ENCODE results near the gene CCDC200.

Gene CCDC200

DNA sequence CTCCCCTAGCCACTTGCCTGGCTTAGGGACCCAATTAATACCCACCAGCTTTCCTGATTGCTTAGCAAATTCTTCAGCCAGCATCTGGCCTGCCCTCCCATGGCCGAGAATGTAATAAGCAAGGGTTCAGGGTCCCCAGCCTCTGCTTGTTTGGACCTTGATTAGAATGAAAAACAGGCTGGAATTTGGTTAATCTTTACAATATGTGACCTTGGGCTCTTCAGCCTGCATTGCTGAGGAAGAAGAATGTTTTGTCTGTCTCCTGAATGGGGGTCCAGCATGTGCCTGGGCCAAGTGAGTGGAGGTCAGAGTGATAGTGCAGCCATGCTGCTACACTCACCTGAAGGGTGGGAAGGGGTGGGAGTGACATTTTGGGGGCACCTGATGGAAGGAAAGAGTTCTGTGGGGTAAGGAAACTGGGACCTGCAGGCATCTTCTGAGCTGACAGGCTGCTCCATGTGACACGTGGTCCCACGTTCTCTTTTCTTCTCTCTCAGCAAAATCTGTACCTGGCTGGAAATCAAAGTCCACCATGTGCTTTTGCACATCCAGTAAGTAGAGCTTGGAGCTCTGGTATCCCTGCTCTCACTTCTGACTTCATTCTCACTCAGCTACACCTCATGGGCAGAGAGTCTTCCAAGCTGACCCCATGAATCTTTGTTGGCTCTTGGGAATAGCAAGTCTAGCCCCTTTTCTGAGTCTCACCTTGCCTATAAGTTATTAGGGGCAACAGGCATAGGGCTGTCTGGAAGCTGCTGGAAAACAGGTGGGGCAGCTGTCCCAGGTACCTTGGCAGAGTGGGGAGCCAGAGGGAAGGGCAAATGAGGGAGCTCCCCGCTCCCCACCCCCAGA, 11.4 kb downstream of the CCDC200 start:
- TF ChIP-seq FOXM1 (IDR thresholded peaks at IDR 0.05; ENCODE audit: borderline replicate concordance): no peak
- no peak for TF ChIP-seq BHLHE40 (IDR thresholded peaks at IDR 0.05; ENCODE audit: borderline replicate concordance)
- TF ChIP-seq ZNF384 (IDR thresholded peaks at IDR 0.05): no peak
- TF ChIP-seq L3MBTL2 (conservative IDR thresholded peaks at IDR 0.05): no peak
- no peak for TF ChIP-seq HDGF (IDR thresholded peaks at IDR 0.05; ENCODE audit: borderline replicate concordance)
- no peak for TF ChIP-seq LEF1 (IDR thresholded peaks at IDR 0.05; ENCODE audit: borderline replicate concordance)
- no peak for TF ChIP-seq ELF4 (IDR thresholded peaks at IDR 0.05)
- no peak for TF ChIP-seq SP1 (IDR thresholded peaks at IDR 0.05)
- DNase-seq (ENCODE audit: extremely low spot score): no peak
- CTCF ChIA-PET: interaction anchor here (0.6 kb wide), 1 partner anchor 92 kb away, joined by 4 read pairs; no protein-coding TSS in a partner anchor
- POLR2A ChIA-PET: interaction anchor here (0.9 to 6.4 kb wide), 3 partner anchors 99 to 219 kb away, joined by 4 to 47 read pairs (median 8); partner anchors contain the start of gene RPL27

GRCh38 chr17:43216369-43216761, 12.1 kb downstream of the CCDC200 start:
- ChIA-PET POLR2A (interaction anchor here (0.9 to 3.4 kb wide), 4 partner anchors 17 to 218 kb away, joined by 3 to 8 read pairs (median 5); partner anchors contain the start of gene RPL27), CTCF (no interaction called here)
- DNase-seq (ENCODE audit: extremely low spot score): no peak
- TF ChIP-seq FOXM1 (IDR thresholded peaks at IDR 0.05; ENCODE audit: borderline replicate concordance): no peak
- TF ChIP-seq L3MBTL2 (conservative IDR thresholded peaks at IDR 0.05): no peak
- TF ChIP-seq SP1 (IDR thresholded peaks at IDR 0.05): no peak
- no peak for TF ChIP-seq ELF4 (IDR thresholded peaks at IDR 0.05)
- TF ChIP-seq BHLHE40 (IDR thresholded peaks at IDR 0.05; ENCODE audit: borderline replicate concordance): no peak
- no peak for TF ChIP-seq LEF1 (IDR thresholded peaks at IDR 0.05; ENCODE audit: borderline replicate concordance)
- TF ChIP-seq ARNT (IDR thresholded peaks at IDR 0.05): no peak

GRCh38 chr17:43215341-43215740, 13.1 kb downstream of the CCDC200 start:
- TF ChIP-seq HDGF (IDR thresholded peaks at IDR 0.05; ENCODE audit: borderline replicate concordance) (no peak), TARDBP (IDR thresholded peaks at IDR 0.05) (no peak), FOXA1 (IDR thresholded peaks at IDR 0.05) (no peak), SUZ12 (IDR thresholded peaks at IDR 0.05) (no peak), SP1 (IDR thresholded peaks at IDR 0.05) (no peak), NFRKB (IDR thresholded peaks at IDR 0.05) (no peak), ELF4 (IDR thresholded peaks at IDR 0.05) (no peak), FOXM1 (IDR thresholded peaks at IDR 0.05; ENCODE audit: borderline replicate concordance) (no peak), LEF1 (IDR thresholded peaks at IDR 0.05; ENCODE audit: borderline replicate concordance) (no peak), ARNT (IDR thresholded peaks at IDR 0.05) (no peak)
- TF ChIP-seq, protein P1, sequence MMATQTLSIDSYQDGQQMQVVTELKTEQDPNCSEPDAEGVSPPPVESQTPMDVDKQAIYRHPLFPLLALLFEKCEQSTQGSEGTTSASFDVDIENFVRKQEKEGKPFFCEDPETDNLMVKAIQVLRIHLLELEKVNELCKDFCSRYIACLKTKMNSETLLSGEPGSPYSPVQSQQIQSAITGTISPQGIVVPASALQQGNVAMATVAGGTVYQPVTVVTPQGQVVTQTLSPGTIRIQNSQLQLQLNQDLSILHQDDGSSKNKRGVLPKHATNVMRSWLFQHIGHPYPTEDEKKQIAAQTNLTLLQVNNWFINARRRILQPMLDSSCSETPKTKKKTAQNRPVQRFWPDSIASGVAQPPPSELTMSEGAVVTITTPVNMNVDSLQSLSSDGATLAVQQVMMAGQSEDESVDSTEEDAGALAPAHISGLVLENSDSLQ (IDR thresholded peaks at IDR 0.05): no peak

GRCh38 chr17:43213545-43213944, 14.9 kb downstream of the CCDC200 start:
- TF ChIP-seq HDGF (IDR thresholded peaks at IDR 0.05; ENCODE audit: borderline replicate concordance): no peak
- TF ChIP-seq, protein P1 (IDR thresholded peaks at IDR 0.05): no peak
- TF ChIP-seq L3MBTL2 (conservative IDR thresholded peaks at IDR 0.05): no peak
- TF ChIP-seq NFRKB (IDR thresholded peaks at IDR 0.05): no peak
- TF ChIP-seq FOXM1 (IDR thresholded peaks at IDR 0.05; ENCODE audit: borderline replicate concordance): no peak
- no peak for TF ChIP-seq LEF1 (IDR thresholded peaks at IDR 0.05; ENCODE audit: borderline replicate concordance)
- no peak for TF ChIP-seq ELF4 (IDR thresholded peaks at IDR 0.05)
- no peak for TF ChIP-seq CTBP1 (IDR thresholded peaks at IDR 0.05; ENCODE audit: borderline replicate concordance)
- TF ChIP-seq SP1 (IDR thresholded peaks at IDR 0.05): no peak
- no peak for TF ChIP-seq BHLHE40 (IDR thresholded peaks at IDR 0.05; ENCODE audit: borderline replicate concordance)
- no peak for TF ChIP-seq TARDBP (IDR thresholded peaks at IDR 0.05)
- TF ChIP-seq SUZ12 (IDR thresholded peaks at IDR 0.05): no peak
- no peak for DNase-seq (ENCODE audit: extremely low spot score)
- ChIA-PET POLR2A (interaction anchor here (0.6 to 2.2 kb wide), 3 partner anchors 42 to 154 kb away, joined by 3 to 16 read pairs (median 8); no protein-coding TSS in a partner anchor), CTCF (no interaction called here)

More at GRCh38 chr17:43215341-43215740, 13.1 kb downstream of the CCDC200 start:
- ChIA-PET POLR2A (interaction anchor here (1.5 to 3.4 kb wide), 2 partner anchors 100 to 153 kb away, joined by 6 to 8 read pairs; no protein-coding TSS in a partner anchor), CTCF (no interaction called here)
- no peak for DNase-seq (ENCODE audit: extremely low spot score)

DNA sequence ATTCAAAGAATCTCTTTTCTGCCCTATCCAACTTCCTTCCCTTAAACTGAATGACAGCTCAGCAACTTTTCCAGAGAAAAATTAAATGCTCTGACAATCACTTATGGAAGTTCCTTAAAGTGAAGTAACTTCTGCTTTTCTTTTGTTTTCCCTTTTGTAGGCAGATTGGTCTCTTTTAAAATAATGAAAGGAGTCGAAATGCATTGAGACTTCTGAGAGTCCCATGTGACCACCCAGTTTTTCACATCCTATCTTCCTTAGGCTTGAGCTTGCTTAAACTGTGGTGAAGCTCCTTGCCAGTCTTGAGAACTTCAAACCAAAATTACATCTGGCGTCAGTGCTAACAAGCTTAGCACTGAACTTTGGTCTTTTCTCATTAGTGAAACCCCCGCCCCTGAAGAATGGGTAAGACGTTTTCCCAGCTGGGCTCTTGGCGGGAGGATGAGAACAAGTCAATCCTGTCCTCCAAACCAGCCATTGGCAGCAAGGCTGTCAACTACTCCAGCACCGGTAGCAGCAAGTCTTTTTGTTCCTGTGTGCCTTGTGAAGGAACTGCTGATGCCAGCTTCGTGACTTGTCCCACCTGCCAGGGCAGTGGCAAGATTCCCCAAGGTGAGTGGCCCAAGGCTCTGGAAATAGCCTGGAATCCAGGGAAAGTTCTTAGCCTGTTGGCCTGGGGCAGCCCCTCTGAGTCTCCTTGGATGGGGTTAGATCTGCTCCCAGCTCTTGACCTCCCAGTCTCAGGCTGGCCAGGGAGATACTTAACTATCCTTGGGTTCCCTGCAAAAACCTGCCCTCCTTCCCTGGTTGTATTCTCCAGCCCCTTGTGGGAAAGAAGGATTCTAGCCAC, 15.6 kb downstream of the CCDC200 start:
- DNase-seq (ENCODE audit: extremely low spot score): no peak

More for the DNA sequence above, 15.6 kb downstream of the CCDC200 start:
- TF ChIP-seq SP1 (IDR thresholded peaks at IDR 0.05) (no peak), FOXA1 (IDR thresholded peaks at IDR 0.05) (no peak), FOXK2 (IDR thresholded peaks at IDR 0.05) (no peak), ZNF384 (IDR thresholded peaks at IDR 0.05) (no peak), BHLHE40 (IDR thresholded peaks at IDR 0.05; ENCODE audit: borderline replicate concordance) (no peak), NFRKB (IDR thresholded peaks at IDR 0.05) (no peak), L3MBTL2 (conservative IDR thresholded peaks at IDR 0.05) (no peak), CTBP1 (IDR thresholded peaks at IDR 0.05; ENCODE audit: borderline replicate concordance) (no peak), HDGF (IDR thresholded peaks at IDR 0.05; ENCODE audit: borderline replicate concordance) (no peak), ELF4 (IDR thresholded peaks at IDR 0.05) (no peak), TARDBP (IDR thresholded peaks at IDR 0.05) (no peak)
- TF ChIP-seq, protein P1 (IDR thresholded peaks at IDR 0.05): no peak
- ChIA-PET POLR2A (interaction anchor here (0.6 to 2.2 kb wide), 5 partner anchors 10 to 156 kb away, joined by 3 to 16 read pairs (median 3); no protein-coding TSS in a partner anchor), CTCF (no interaction called here)
